Prostate gland (tissue), 2 donors: ENCODE measurements around the gene SRRD. TPM values are rescaled to one million over a fixed set of nuclear protein-coding genes. Genes with fewer than 3 reads are reported as not detected.

ENCODE experiments used
- DNase-seq: peaks from one replicate; pipeline ENCODE4 v3.0.0-alpha.2; 2019; ENCODE audit warnings: low spot score
- H3K27ac ChIP-seq, 2 donors: fragments of 200-600 bp; sonication (generic); 2 replicates each; pipeline ENCODE4 v1.5.1; 2017 to 2019
- H3K27me3 ChIP-seq: fragments of 200-600 bp; sonication (generic); replicated peaks from 2 replicates; pipeline ENCODE4 v1.5.1; 2019; ENCODE audit not compliant: insufficient read depth
- H3K36me3 ChIP-seq, 2 donors: fragments of 200-600 bp; sonication (generic); 1 replicate in 1 of 2; 2 replicates in 1 of 2; pipeline versions ENCODE4 v1.5.1 to v1.8.1; 2017 to 2019
- H3K4me1 ChIP-seq: fragments of 200-600 bp; sonication (generic); replicated peaks from 2 replicates; pipeline ENCODE4 v1.5.1; 2019
- H3K4me3 ChIP-seq, 2 donors: fragments of 200-600 bp; sonication (generic); 2 replicates each; pipeline ENCODE4 v1.5.1; 2017 to 2019
- H3K9me3 ChIP-seq: fragments of 200-600 bp; sonication (generic); 2 replicates; pipeline ENCODE4 v1.5.1; 2017
- POLR2A ChIP-seq: fragments of 450-650 bp; IDR thresholded peaks from one replicate; pipeline ENCODE4 v1.6.1; 2016; ENCODE audit warnings: antibody characterized with exemption, mild to moderate bottlenecking
- POLR2AphosphoS5 ChIP-seq: sonication (generic); formaldehyde crosslinking; IDR thresholded peaks from one replicate; pipeline ENCODE4 v1.6.1; 2017; ENCODE audit warnings: antibody characterized with exemption
- WGBS: methylation state at CpG from one replicate; pipeline ENCODE4 v1.1.5; 2018; 5-methylcytosine and 5-hydroxymethylcytosine counted together
- intact Hi-C: fragments of 100-400 bp; cut with DNase I; formaldehyde crosslinking; loops from one replicate; pipeline ENCODE4 v1.14.2; 2022
- total RNA-seq, 2 donors: library from RNA; depleted of rRNA; stranded (reverse); fragments of >200 nt; gene quantifications; one replicate each; pipeline ENCODE4 v1.1.0, GENCODE V29; 2016
- TF ChIP-seq, protein P1 (sequence below), 4 experiments: fragments of 200-600 bp in 2 of 4; fragments of 450-650 bp in 2 of 4; sonication (generic) in 2 of 4; IDR thresholded peaks; 1 replicate in 3 of 4; 2 replicates in 1 of 4; pipeline ENCODE4 v1.5.1; 2016 to 2019; ENCODE audit warnings: antibody characterized with exemption in 4 of 4, mild to moderate bottlenecking in 2 of 4, moderate library complexity in 2 of 4

SRRD gene
- total RNA-seq, 2 donors from 2014 or later: 15.2 to 24.4 TPM

DNA sequence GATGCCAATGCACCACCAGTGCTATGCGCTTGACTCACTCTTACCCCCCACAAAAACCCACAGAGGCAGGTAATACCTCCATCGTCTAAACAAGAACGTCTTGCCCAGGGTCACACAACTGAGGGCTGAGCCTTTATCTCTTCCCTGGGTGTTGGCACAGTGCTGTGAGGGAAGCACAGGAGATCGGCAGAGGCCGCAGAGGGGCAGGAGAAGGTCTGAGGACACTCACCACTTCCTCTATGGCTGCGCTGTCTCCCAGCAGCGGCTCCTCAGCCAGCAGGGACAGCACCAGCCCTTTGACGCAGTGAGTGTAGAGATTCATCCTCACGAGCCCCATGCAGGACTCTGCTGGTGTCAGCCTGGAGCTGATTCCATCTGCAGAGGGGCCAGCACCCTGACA is 20.0 kb upstream of the SRRD start:
- Histone ChIP-seq H3K27ac (no peak overlapping the region), H3K4me3 (no peak overlapping the region), H3K27me3 (no peaks in the 10 kb centered on the region), H3K4me1 (no peaks in the 10 kb centered on the region), H3K9me3 (no peaks in the 10 kb centered on the region), H3K36me3 (peaks cover 0 to 12% of the 10 kb centered on the region in 2 donors)
- no peak for DNase-seq
- TF ChIP-seq, protein P1, sequence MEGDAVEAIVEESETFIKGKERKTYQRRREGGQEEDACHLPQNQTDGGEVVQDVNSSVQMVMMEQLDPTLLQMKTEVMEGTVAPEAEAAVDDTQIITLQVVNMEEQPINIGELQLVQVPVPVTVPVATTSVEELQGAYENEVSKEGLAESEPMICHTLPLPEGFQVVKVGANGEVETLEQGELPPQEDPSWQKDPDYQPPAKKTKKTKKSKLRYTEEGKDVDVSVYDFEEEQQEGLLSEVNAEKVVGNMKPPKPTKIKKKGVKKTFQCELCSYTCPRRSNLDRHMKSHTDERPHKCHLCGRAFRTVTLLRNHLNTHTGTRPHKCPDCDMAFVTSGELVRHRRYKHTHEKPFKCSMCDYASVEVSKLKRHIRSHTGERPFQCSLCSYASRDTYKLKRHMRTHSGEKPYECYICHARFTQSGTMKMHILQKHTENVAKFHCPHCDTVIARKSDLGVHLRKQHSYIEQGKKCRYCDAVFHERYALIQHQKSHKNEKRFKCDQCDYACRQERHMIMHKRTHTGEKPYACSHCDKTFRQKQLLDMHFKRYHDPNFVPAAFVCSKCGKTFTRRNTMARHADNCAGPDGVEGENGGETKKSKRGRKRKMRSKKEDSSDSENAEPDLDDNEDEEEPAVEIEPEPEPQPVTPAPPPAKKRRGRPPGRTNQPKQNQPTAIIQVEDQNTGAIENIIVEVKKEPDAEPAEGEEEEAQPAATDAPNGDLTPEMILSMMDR (IDR thresholded peaks at IDR 0.05): no peak
- TF ChIP-seq POLR2AphosphoS5 (no peak), POLR2A (no peak)
- intact Hi-C loops: no loop called here
- WGBS: 72% methylated on average over 9 of the region's 9 CpGs

- intact Hi-C loops: no loop called here
- 60% methylated on average over 7 of the region's 7 CpGs for WGBS
- Histone ChIP-seq H3K36me3 (peaks cover 0 to 12% of the 10 kb centered on the region in 2 donors), H3K4me1 (no peaks in the 10 kb centered on the region), H3K4me3 (no peak overlapping the region), H3K27ac (no peak overlapping the region), H3K9me3 (no peaks in the 10 kb centered on the region), H3K27me3 (no peaks in the 10 kb centered on the region)
- TF ChIP-seq POLR2A: no peak
- DNase-seq: no peak
Measured at GRCh38 chr22:26464312-26464711, 19.4 kb upstream of the SRRD start.

- WGBS: 86% methylated on average over 5 of the region's 5 CpGs
- no peaks in the 10 kb centered on the region for H3K4me1 ChIP-seq
- intact Hi-C loops: no loop called here
- no peaks in the 10 kb centered on the region for H3K27me3 ChIP-seq
- TF ChIP-seq POLR2AphosphoS5: no peak
- TF ChIP-seq, protein P1 (IDR thresholded peaks at IDR 0.05): no peak
- H3K9me3 ChIP-seq: no peaks in the 10 kb centered on the region
- no peak overlapping the region for H3K4me3 ChIP-seq
- peaks cover 2 to 21% of the 10 kb centered on the region in 2 donors for H3K36me3 ChIP-seq
- DNase-seq: no peak
- no peak overlapping the region for H3K27ac ChIP-seq
Measured at GRCh38 chr22:26466196-26466595, 17.5 kb upstream of the SRRD start.

GRCh38 chr22:26470807-26471206 is 12.9 kb upstream of the SRRD start:
- Histone ChIP-seq H3K4me1 (no peaks in the 10 kb centered on the region), H3K27me3 (no peaks in the 10 kb centered on the region), H3K9me3 (no peaks in the 10 kb centered on the region), H3K4me3 (no peak overlapping the region), H3K36me3 (peaks cover 10 to 15% of the 10 kb centered on the region in 2 donors), H3K27ac (no peak overlapping the region)
- TF ChIP-seq POLR2AphosphoS5 (no peak), POLR2A (no peak)
- TF ChIP-seq, protein P1 (IDR thresholded peaks at IDR 0.05): no peak
- no peak for DNase-seq
- intact Hi-C loops: no loop called here
- 100% methylated on average over 2 of the region's 2 CpGs for WGBS

- intact Hi-C loops: no loop called here
Measured at GRCh38 chr22:26471522-26471921, 12.2 kb upstream of the SRRD start.

More at GRCh38 chr22:26471522-26471921, 12.2 kb upstream of the SRRD start:
- H3K4me1 ChIP-seq: no peaks in the 10 kb centered on the region
- H3K9me3 ChIP-seq: no peaks in the 10 kb centered on the region
- no peak overlapping the region for H3K4me3 ChIP-seq
- H3K36me3 ChIP-seq: peaks cover 10 to 14% of the 10 kb centered on the region in 2 donors
- no peak for DNase-seq
- no peak overlapping the region for H3K27ac ChIP-seq
- H3K27me3 ChIP-seq: no peaks in the 10 kb centered on the region
- TF ChIP-seq, protein P1 (IDR thresholded peaks at IDR 0.05): no peak
- TF ChIP-seq POLR2AphosphoS5 (no peak), POLR2A (no peak)
- WGBS: 96% methylated on average over 5 of the region's 5 CpGs
